HG03196 (cell line): ENCODE measurements around the gene EVX1.

Experiments used
- ATAC-seq: cut with Tn5 transposase; IDR thresholded peaks from one replicate; pipeline ENCODE4 v1.9.1; 2021; ENCODE audit not compliant: unreplicated experiment

The EVX1 gene

GRCh38 chr7:27224983-27225934 lies 17.3 kb upstream of the EVX1 start:
- ATAC-seq, result no peak

- no peak for ATAC-seq
Observed at GRCh38 chr7:27229448-27229847, 13.2 kb upstream of the EVX1 start.

- no peak for ATAC-seq
Observed at GRCh38 chr7:27235387-27236311, 7.0 kb upstream of the EVX1 start.

DNA sequence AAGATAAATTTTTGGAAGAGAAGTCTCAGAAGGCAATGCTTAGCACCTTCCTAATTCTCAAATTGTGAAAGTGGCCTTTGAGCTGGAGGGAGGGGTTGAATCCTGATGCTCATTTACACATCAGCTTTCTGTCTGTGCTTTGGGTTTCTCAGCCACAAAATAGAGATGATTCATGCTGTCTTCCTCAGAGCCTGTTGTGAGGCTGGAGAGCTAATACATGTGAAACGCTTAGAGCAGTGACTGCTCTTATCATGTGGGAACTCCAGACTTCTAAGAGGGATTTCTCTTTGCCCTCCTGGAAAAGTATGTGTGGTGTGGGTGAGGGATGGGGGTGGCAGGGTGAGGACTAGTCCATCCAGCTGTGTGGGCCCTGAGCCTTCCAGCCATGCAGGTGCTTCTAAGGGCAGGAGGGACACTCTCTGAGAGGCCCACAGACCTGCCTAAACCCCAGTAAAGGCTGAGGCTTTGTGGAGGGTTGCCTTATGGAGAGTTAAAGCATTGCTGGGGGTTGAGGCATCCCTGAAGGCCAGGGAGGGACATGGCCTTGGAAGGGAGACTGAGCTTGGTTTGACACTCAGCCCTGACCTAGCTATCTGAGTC lies 4.8 kb upstream of the EVX1 start:
- no peak for ATAC-seq

- ATAC-seq, result no peak
Observed at GRCh38 chr7:27238979-27239386, 3.6 kb upstream of the EVX1 start.

- ATAC-seq, result no peak
Observed at GRCh38 chr7:27239387-27240014, 3.1 kb upstream of the EVX1 start.

GRCh38 chr7:27240015-27240731 lies 2.4 kb upstream of the EVX1 start:
- ATAC-seq, result no peak

GRCh38 chr7:27241189-27242056 lies 1.2 kb upstream of the EVX1 start:
- no peak for ATAC-seq

DNA sequence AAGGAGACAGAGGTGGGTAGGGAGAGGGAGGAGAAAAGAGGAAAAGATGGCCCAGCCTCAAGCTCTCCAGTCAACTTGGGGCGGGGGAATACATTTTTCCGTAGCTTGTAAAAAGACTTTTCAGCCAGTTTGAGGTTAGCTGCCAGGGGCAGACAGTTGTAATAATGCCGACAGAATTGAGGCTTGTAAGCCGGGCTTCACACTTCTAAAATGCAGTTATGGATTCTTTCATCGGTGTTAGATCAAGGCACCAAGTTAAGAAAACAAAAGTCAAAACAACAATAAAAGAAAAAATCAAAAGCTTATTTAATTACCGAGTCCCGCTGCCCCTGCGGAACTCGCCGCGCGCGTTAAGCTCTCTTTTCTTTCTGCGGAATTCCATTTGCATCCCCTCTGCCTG lies 448 bp upstream of the EVX1 start:
- no peak for ATAC-seq

GRCh38 chr7:27243340-27244163 lies 950 bp downstream of the EVX1 start:
- ATAC-seq, result no peak

- no peak for ATAC-seq
Observed at GRCh38 chr7:27244488-27245123, 2.0 kb downstream of the EVX1 start.

DNA sequence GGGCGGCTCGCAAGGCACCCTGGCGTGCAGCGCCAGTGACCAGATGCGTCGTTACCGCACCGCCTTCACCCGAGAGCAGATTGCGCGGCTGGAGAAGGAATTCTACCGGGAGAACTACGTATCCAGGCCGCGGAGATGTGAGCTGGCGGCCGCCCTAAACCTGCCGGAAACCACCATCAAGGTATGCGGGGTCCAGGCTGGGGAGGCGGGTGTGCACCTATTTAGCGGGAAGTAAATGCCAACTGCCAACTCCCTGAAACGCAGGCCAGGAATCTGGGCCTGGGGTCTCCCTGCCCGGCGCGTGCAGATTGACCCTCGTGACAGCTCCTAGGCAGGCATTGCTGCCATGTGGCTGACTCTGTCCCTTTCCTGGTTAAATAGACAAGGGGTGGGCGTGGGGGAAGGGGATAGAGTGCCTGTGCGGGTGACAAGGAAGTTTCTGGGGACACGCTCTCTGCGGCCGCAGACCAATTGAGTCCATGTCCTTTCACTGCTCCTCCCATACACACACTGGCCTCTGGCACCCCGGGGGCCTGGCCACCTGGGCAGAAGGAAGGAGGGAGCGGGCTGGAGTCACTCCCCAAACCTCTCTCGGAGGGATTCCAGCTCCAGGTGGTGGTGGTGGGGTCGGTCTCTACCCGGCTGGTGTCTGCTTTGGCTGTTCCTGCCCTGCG lies 2.7 kb downstream of the EVX1 start:
- no peak for ATAC-seq

DNA sequence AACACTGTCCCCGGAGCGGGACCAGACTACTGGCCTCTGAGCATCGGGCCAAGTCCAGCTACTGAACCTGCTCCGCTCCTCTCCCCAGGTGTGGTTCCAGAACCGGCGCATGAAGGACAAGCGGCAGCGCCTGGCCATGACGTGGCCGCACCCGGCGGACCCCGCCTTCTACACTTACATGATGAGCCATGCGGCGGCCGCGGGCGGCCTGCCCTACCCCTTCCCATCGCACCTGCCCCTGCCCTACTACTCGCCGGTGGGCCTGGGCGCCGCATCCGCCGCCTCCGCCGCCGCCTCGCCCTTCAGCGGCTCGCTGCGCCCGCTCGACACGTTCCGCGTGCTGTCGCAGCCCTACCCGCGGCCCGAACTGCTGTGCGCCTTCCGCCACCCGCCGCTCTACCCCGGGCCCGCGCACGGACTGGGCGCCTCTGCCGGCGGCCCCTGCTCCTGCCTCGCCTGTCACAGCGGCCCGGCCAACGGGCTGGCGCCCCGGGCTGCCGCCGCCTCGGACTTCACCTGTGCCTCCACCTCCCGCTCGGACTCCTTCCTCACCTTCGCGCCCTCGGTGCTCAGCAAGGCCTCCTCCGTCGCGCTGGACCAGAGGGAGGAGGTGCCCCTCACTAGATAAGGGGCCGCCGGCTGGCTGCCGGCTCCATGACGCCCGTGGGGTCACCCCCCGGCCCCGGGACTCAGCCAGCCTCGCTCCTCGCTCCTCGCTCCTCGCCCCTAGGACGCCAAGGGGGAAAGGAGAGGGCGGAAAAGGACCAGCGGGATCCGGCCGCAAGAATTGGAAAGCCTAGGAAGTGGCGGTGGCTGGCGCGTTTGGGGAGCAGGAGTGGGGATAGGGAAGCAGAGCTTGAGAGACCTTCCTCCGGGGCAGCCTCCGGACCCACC lies 3.4 kb downstream of the EVX1 start:
- no peak for ATAC-seq

GRCh38 chr7:27247000-27247399 lies 4.4 kb downstream of the EVX1 start:
- no peak for ATAC-seq

DNA sequence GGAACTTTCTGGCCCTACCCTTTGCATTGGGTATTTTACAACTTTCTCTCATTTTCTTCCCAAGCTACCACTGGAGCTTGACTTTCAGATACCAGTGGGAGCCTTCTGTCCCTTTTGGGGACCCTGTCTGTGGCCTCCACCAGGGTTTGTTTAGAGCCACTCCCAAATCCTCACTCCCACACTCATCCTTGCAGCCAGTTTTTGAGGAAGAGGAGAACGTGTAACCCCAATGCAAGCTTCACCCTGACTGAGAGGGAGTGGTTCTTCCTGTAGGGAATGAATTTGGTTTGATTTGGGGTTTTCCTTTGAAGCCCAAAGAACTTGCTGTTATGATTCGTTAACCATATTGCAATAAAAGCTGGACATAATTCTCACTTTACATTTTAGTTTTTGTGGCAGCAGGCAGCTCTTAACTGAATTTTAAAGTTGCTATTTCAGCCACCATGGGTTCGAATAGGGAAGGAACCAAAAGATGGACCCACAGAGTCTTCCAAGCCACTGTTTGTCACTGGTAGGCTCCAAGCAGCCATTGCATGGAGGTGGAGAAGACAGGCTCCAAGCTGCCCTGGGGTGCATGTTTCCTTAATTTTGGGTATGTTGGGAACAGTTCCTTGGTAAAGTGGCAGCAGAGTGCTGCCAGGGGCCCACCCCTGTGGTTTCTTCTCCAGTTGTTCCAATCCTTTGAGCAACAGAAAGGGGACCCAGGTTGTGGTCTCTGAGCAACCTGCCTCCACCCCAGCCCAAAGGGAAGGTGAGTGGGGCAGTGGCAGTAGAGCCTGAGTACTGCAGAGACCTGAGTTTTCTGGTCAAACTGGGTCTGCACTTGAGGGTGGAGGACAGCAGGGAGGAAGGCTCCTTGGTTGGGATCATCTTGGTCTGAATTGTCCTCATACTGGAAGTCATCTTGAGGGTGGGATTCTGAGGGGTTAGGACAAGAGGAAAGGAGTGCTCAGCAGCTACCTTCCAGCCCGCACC lies 5.1 kb downstream of the EVX1 start:
- no peak for ATAC-seq
